Natural killer cell (primary cell): ENCODE results near the gene BAK1. TPM values are rescaled to one million over a fixed set of nuclear protein-coding genes. Genes with fewer than 3 reads are reported as not detected.

Experiments
- ATAC-seq, 3 donors: fragments of 150-1000 bp in 2 of 3; fragments of 200-7000 bp in 1 of 3; cut with Tn5 transposase; 1 replicate in 1 of 3; 2 replicates in 2 of 3; pipeline ENCODE4 v1.10.0; 2021; ENCODE audit warnings: mild to moderate bottlenecking in 2 of 3, moderate library complexity in 2 of 3
- DNase-seq, 2 donors: peaks; one replicate each; pipeline versions ENCODE4 v3.0.0 to v3.0.0-alpha.2; 2013 to 2021; ENCODE audit warnings: mixed read lengths in 1 of 2
- H3K27ac ChIP-seq: one replicate; pipeline ENCODE4 v1.5.1; 2013; ENCODE audit warnings: mild to moderate bottlenecking, low read length
- H3K27me3 ChIP-seq: one replicate; pipeline ENCODE4 v1.6.1; 2013; ENCODE audit warnings: low read length; ENCODE audit not compliant: control insufficient read depth, insufficient read depth
- H3K36me3 ChIP-seq: one replicate; pipeline ENCODE4 v1.6.1; 2013; ENCODE audit warnings: low read length; ENCODE audit not compliant: control insufficient read depth, insufficient read depth
- H3K4me1 ChIP-seq: one replicate; pipeline ENCODE4 v1.6.1; 2013; ENCODE audit warnings: low read length; ENCODE audit not compliant: control insufficient read depth, insufficient read depth
- H3K4me3 ChIP-seq: one replicate; pipeline ENCODE4 v1.5.1; 2013; ENCODE audit warnings: low read length
- H3K9me3 ChIP-seq: one replicate; pipeline ENCODE4 v1.6.1; 2013; ENCODE audit warnings: low read length; ENCODE audit not compliant: control insufficient read depth, insufficient read depth
- H3K27ac Mint-ChIP-seq, 2 donors: one replicate each; pipeline ENCODE4 v1.8.0; 2022; ENCODE audit warnings: mild to moderate bottlenecking in 2 of 2, mixed read lengths in 2 of 2, moderate library complexity in 1 of 2
- H3K27me3 Mint-ChIP-seq, 2 donors: one replicate each; pipeline ENCODE4 v1.8.0; 2022; ENCODE audit warnings: low read depth in 2 of 2, mixed read lengths in 2 of 2
- H3K36me3 Mint-ChIP-seq: one replicate; pipeline ENCODE4 v1.8.0; 2022; ENCODE audit warnings: mixed read lengths
- H3K4me1 Mint-ChIP-seq, 2 donors: one replicate each; pipeline ENCODE4 v1.8.0; 2022; ENCODE audit warnings: mixed read lengths in 2 of 2
- H3K4me3 Mint-ChIP-seq: one replicate; pipeline ENCODE4 v1.8.0; 2022; ENCODE audit warnings: mild to moderate bottlenecking, moderate library complexity, mixed read lengths
- H3K9me3 Mint-ChIP-seq, 2 donors: one replicate each; pipeline ENCODE4 v1.8.0; 2022; ENCODE audit warnings: mixed read lengths in 2 of 2
- CTCF ChIP-seq: fragments of 200-600 bp; IDR thresholded peaks from one replicate; pipeline ENCODE4 v1.8.0; 2022; ENCODE audit warnings: antibody characterized with exemption
- WGBS: methylation state at CpG from one replicate; pipeline ENCODE4 v1.1.7; 2013; ENCODE audit warnings: missing lambda C conversion rate; ENCODE audit not compliant: insufficient coverage; 5-methylcytosine and 5-hydroxymethylcytosine counted together
- intact Hi-C: fragments of 100-400 bp; cut with micrococcal nuclease; formaldehyde crosslinking; loops from one replicate; pipeline ENCODE4 v1.14.2; 2022
- total RNA-seq, 4 donors: library from RNA; stranded (reverse); fragments of 120-200 nt in 1 of 4; gene quantifications; one replicate each; pipeline versions ENCODE4 v1.2.3 to v1.2.4, GENCODE V29; 2013 to 2022

The BAK1 gene
- total RNA-seq, 3 donors from 2014 or later (not counting 1 experiment from before 2014, with no cell fraction given), result 36.3 to 49.8 (median 40.7) TPM

GRCh38 chr6:33592280-33592594, 12.2 kb upstream of the BAK1 start:
- no peak for TF ChIP-seq CTCF
- peak overlapping the region in 1 of 2 donors; percentile 42 for H3K27ac Mint-ChIP-seq
- ATAC-seq (no peak), DNase-seq (no peak)
- no peaks in the 10 kb centered on the region for H3K9me3 Mint-ChIP-seq
- Histone ChIP-seq H3K27ac (peak overlapping the region; percentile 77), H3K4me1 (peaks cover 25% of the 10 kb centered on the region), H3K4me3 (no peak overlapping the region), H3K27me3 (no peaks in the 10 kb centered on the region), H3K9me3 (no peaks in the 10 kb centered on the region), H3K36me3 (no peaks in the 10 kb centered on the region)
- peaks cover 8 to 14% of the 10 kb centered on the region in 2 donors for H3K27me3 Mint-ChIP-seq
- peak overlapping the region; percentile 69 for H3K4me3 Mint-ChIP-seq
- intact Hi-C loops, result no loop called here
- 80% methylated on average over 7 of the region's 7 CpGs for WGBS
- H3K4me1 Mint-ChIP-seq, result peaks cover 13 to 23% of the 10 kb centered on the region in 2 donors
- H3K36me3 Mint-ChIP-seq, result no peaks in the 10 kb centered on the region

GRCh38 chr6:33591424-33592032, 11.5 kb upstream of the BAK1 start:
- no peak for ATAC-seq
- Mint-ChIP-seq H3K4me1 (peaks cover 13 to 16% of the 10 kb centered on the region in 2 donors), H3K27ac (no peak overlapping the region), H3K4me3 (no peak overlapping the region), H3K27me3 (peaks cover 8 to 14% of the 10 kb centered on the region in 2 donors), H3K36me3 (no peaks in the 10 kb centered on the region), H3K9me3 (no peaks in the 10 kb centered on the region)
- no peak overlapping the region for H3K4me3 ChIP-seq
- no peaks in the 10 kb centered on the region for H3K9me3 ChIP-seq
- TF ChIP-seq CTCF, result no peak
- no peaks in the 10 kb centered on the region for H3K27me3 ChIP-seq
- H3K27ac ChIP-seq, result peak overlapping the region; percentile 77
- H3K4me1 ChIP-seq, result peaks cover 20% of the 10 kb centered on the region
- H3K36me3 ChIP-seq, result no peaks in the 10 kb centered on the region
- 92% methylated on average over 7 of the region's 9 CpGs for WGBS
- DNase-seq, result no peak
- intact Hi-C loops, result no loop called here

GRCh38 chr6:33590531-33591198, 10.6 kb upstream of the BAK1 start:
- no peak for ATAC-seq
- H3K4me3 Mint-ChIP-seq, result no peak overlapping the region
- DNase-seq, result no peak

More at GRCh38 chr6:33590531-33591198, 10.6 kb upstream of the BAK1 start:
- WGBS, result 79% methylated on average over 14 of the region's 15 CpGs
- no peaks in the 10 kb centered on the region for H3K9me3 ChIP-seq
- no peak for TF ChIP-seq CTCF
- no peak overlapping the region for H3K4me3 ChIP-seq
- Mint-ChIP-seq H3K27me3 (peaks cover 8 to 14% of the 10 kb centered on the region in 2 donors), H3K9me3 (no peaks in the 10 kb centered on the region), H3K27ac (peak overlapping the region in 1 of 2 donors; percentile 36), H3K4me1 (peaks cover 13 to 19% of the 10 kb centered on the region in 2 donors), H3K36me3 (no peaks in the 10 kb centered on the region)
- H3K36me3 ChIP-seq, result no peaks in the 10 kb centered on the region
- peaks cover 25% of the 10 kb centered on the region for H3K4me1 ChIP-seq
- H3K27me3 ChIP-seq, result no peaks in the 10 kb centered on the region
- peak overlapping the region; percentile 77 for H3K27ac ChIP-seq
- intact Hi-C loops, result no loop called here
